Measurements from ENCODE around the gene PIGT. TPM values are rescaled to one million over a fixed set of nuclear protein-coding genes. Genes with fewer than 3 reads are reported as not detected.

PIGT gene
- polyA plus RNA-seq, 1 experiment, result 114 TPM

GRCh38 chr20:45429618-45430017 lies 13.7 kb downstream of the PIGT start:
- CTCF ChIA-PET, result interaction anchor here (1.0 to 1.3 kb wide), 4 partner anchors 56 to 342 kb away, joined by 3 to 6 read pairs (median 4); no protein-coding TSS in a partner anchor
- Histone ChIP-seq H3K27ac (ENCODE audit: low read depth, low read length) (no peak overlapping the region), H3K27me3 (ENCODE audit: control insufficient read depth, insufficient read depth, low read length) (no peaks in the 10 kb centered on the region), H3K9me3 (ENCODE audit: control insufficient read depth, insufficient read depth, low read length) (no peaks in the 10 kb centered on the region), H3K4me3 (ENCODE audit: low read depth, low read length) (no peak overlapping the region)
- POLR2A ChIA-PET, result interaction anchor here (0.7 to 1.2 kb wide), 2 partner anchors 67 to 971 kb away, joined by 3 read pairs; partner anchors contain the start of gene SYS1
- DNase-seq (ENCODE audit: low read depth, low spot score), result no peak
- TF ChIP-seq, protein P1, sequence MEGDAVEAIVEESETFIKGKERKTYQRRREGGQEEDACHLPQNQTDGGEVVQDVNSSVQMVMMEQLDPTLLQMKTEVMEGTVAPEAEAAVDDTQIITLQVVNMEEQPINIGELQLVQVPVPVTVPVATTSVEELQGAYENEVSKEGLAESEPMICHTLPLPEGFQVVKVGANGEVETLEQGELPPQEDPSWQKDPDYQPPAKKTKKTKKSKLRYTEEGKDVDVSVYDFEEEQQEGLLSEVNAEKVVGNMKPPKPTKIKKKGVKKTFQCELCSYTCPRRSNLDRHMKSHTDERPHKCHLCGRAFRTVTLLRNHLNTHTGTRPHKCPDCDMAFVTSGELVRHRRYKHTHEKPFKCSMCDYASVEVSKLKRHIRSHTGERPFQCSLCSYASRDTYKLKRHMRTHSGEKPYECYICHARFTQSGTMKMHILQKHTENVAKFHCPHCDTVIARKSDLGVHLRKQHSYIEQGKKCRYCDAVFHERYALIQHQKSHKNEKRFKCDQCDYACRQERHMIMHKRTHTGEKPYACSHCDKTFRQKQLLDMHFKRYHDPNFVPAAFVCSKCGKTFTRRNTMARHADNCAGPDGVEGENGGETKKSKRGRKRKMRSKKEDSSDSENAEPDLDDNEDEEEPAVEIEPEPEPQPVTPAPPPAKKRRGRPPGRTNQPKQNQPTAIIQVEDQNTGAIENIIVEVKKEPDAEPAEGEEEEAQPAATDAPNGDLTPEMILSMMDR (IDR thresholded peaks at IDR 0.05; ENCODE audit: low read depth, low read length), result no peak

DNA sequence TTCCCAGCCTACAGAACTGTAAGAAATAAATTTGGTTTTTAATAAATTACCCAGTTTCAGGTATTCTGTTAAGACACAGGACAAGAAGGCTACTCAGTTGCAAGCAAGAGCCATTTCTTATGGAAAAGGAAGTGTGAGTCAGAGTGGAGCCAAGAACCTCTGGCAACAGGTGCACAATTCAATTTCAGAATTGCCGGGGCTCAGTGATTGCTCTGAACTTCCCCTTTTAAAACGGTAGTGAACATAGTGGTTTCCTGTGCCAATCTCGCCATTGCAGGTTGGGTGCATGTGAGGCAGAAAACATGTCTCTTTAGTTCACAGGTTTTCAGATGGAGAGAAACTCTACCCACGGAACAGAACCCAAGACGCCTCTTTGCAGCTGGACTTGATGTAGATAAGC lies 16.4 kb downstream of the PIGT start:
- no peak overlapping the region for H3K27ac ChIP-seq (ENCODE audit: low read depth, low read length)
- H3K27me3 ChIP-seq (ENCODE audit: control insufficient read depth, insufficient read depth, low read length), result no peaks in the 10 kb centered on the region
- DNase-seq (ENCODE audit: low read depth, low spot score), result no peak
- H3K9me3 ChIP-seq (ENCODE audit: control insufficient read depth, insufficient read depth, low read length), result no peaks in the 10 kb centered on the region
- CTCF ChIA-PET, result interaction anchor here (2.4 to 10.1 kb wide), 2 partner anchors 59 to 339 kb away, joined by 7 to 194 read pairs; no protein-coding TSS in a partner anchor
- H3K4me3 ChIP-seq (ENCODE audit: low read depth, low read length), result no peak overlapping the region
- TF ChIP-seq, protein P1 (IDR thresholded peaks at IDR 0.05; ENCODE audit: low read depth, low read length), result no peak
- POLR2A ChIA-PET, result interaction anchor here (1.2 kb wide), 1 partner anchor 88 kb away, joined by 4 read pairs; no protein-coding TSS in a partner anchor

DNA sequence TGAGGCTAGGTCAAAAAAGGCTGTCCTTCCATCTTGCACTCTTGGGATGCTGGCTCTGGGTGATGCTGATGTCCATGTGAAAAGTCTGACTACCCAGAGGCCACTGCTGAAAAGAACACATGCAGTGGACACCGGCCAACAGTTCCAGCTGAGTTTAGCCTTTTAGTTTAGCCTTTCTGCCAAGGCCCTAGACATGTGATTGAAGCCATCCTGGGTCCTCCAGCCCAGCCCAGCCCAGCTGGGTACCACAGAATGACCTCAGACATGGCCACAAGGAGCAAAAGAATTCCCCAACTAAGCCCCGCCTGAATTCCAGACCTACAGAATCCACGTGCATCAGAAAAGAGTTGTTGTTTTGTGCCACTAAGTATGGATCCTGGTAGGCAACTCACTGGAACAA lies 17.4 kb downstream of the PIGT start:
- Histone ChIP-seq H3K27me3 (ENCODE audit: control insufficient read depth, insufficient read depth, low read length) (no peaks in the 10 kb centered on the region), H3K4me3 (ENCODE audit: low read depth, low read length) (no peak overlapping the region), H3K27ac (ENCODE audit: low read depth, low read length) (peak overlapping the region; percentile 69), H3K9me3 (ENCODE audit: control insufficient read depth, insufficient read depth, low read length) (no peaks in the 10 kb centered on the region)
- ChIA-PET CTCF (interaction anchor here (2.4 to 10.1 kb wide), 3 partner anchors 60 to 338 kb away, joined by 7 to 194 read pairs (median 88); partner anchors contain the start of gene SYS1), POLR2A (interaction anchor here (0.9 to 1.2 kb wide), 2 partner anchors 89 to 346 kb away, joined by 4 read pairs; no protein-coding TSS in a partner anchor)
- TF ChIP-seq, protein P1 (IDR thresholded peaks at IDR 0.05; ENCODE audit: low read depth, low read length), result no peak
- peak; percentile 80 for DNase-seq (ENCODE audit: low read depth, low spot score)

- H3K27ac ChIP-seq (ENCODE audit: low read depth, low read length), result no peak overlapping the region
- no peaks in the 10 kb centered on the region for H3K27me3 ChIP-seq (ENCODE audit: control insufficient read depth, insufficient read depth, low read length)
- ChIA-PET POLR2A (interaction anchor here (0.7 to 0.9 kb wide), 2 partner anchors 345 to 1616 kb away, joined by 4 read pairs; no protein-coding TSS in a partner anchor), CTCF (interaction anchor here (0.7 to 10.1 kb wide), 5 partner anchors 61 to 337 kb away, joined by 3 to 194 read pairs (median 88); partner anchors contain the start of gene SYS1)
- no peaks in the 10 kb centered on the region for H3K9me3 ChIP-seq (ENCODE audit: control insufficient read depth, insufficient read depth, low read length)
- TF ChIP-seq, protein P1 (IDR thresholded peaks at IDR 0.05; ENCODE audit: low read depth, low read length), result no peak
- DNase-seq (ENCODE audit: low read depth, low spot score), result no peak
- no peak overlapping the region for H3K4me3 ChIP-seq (ENCODE audit: low read depth, low read length)
These were observed 18.0 kb downstream of the PIGT start for GRCh38 chr20:45433976-45434375.

Measured in AG04450 (cell line).